GM21825 (cell line): ENCODE results near the gene ATP8B3.
"Not testable (repeated sequence)": the region's sequence is repeated elsewhere in the genome, so short reads cannot be mapped to it uniquely, and the experiment has no call there.

Source experiments
- ATAC-seq: cut with Tn5 transposase; IDR thresholded peaks from one replicate; pipeline ENCODE4 v1.9.1; 2021; ENCODE audit warnings: mild to moderate bottlenecking, moderate library complexity; ENCODE audit not compliant: unreplicated experiment

Gene ATP8B3

GRCh38 chr19:1799695-1800342, 12.3 kb downstream of the ATP8B3 start:
- ATAC-seq: no peak

GRCh38 chr19:1797313-1797712, 14.8 kb downstream of the ATP8B3 start:
- not testable (repeated sequence) for ATAC-seq

- no peak for ATAC-seq
Measured at GRCh38 chr19:1796395-1797142, 15.5 kb downstream of the ATP8B3 start.

- no peak for ATAC-seq
Measured at GRCh38 chr19:1794424-1795172, 17.5 kb downstream of the ATP8B3 start.

- no peak for ATAC-seq
Measured at GRCh38 chr19:1791879-1792278, 20.2 kb downstream of the ATP8B3 start.

- ATAC-seq: no peak
Measured at GRCh38 chr19:1790054-1790792, 21.9 kb downstream of the ATP8B3 start.

GRCh38 chr19:1789261-1790041, 22.6 kb downstream of the ATP8B3 start:
- ATAC-seq: no peak

- no peak for ATAC-seq
Measured at GRCh38 chr19:1787116-1787515, 25.0 kb downstream of the ATP8B3 start.

GRCh38 chr19:1786668-1787067, 25.4 kb downstream of the ATP8B3 start:
- ATAC-seq: no peak

- ATAC-seq: no peak
Measured at GRCh38 chr19:1785310-1785709, 26.8 kb downstream of the ATP8B3 start.

- no peak for ATAC-seq
Measured at GRCh38 chr19:1783874-1784273, 28.2 kb downstream of the ATP8B3 start.

- ATAC-seq: no peak
Measured at GRCh38 chr19:1783354-1783753, 28.7 kb downstream of the ATP8B3 start.

GRCh38 chr19:1782521-1782920, 29.6 kb downstream of the ATP8B3 start:
- ATAC-seq: no peak

GRCh38 chr19:1780272-1780958, 31.7 kb downstream of the ATP8B3 start:
- ATAC-seq: no peak

- ATAC-seq: no peak
Measured at GRCh38 chr19:1779574-1779973, 32.5 kb downstream of the ATP8B3 start.

GRCh38 chr19:1777149-1777548, 34.9 kb downstream of the ATP8B3 start:
- no peak for ATAC-seq

GRCh38 chr19:1776606-1777147, 35.4 kb downstream of the ATP8B3 start:
- no peak for ATAC-seq

GRCh38 chr19:1775951-1776605, 36.0 kb downstream of the ATP8B3 start:
- no peak for ATAC-seq
